ENCODE results near the gene PTPRE.

- no peak for TF ChIP-seq POLR2A (IDR thresholded peaks at IDR 0.05)
- TF ChIP-seq CTCF (IDR thresholded peaks at IDR 0.05): no peak
Observed at GRCh38 chr10:128029731-128030369, 122.9 kb downstream of the PTPRE start.

Data from lower leg skin (tissue), 3 donors.